Colonic mucosa (tissue), 4 donors: ENCODE data around the gene CYP2J2. TPM values are rescaled to one million over a fixed set of nuclear protein-coding genes. Genes with fewer than 3 reads are reported as not detected.
"Not testable (repeated sequence)": the region's sequence is repeated elsewhere in the genome, so short reads cannot be mapped to it uniquely, and the experiment has no call there.

ENCODE experiments used
- DNase-seq: peaks from one replicate; pipeline ENCODE4 v3.0.0-alpha.2; 2020
- H3K27ac ChIP-seq: fragments of 200-600 bp; one replicate; pipeline ENCODE4 v1.8.0; 2021
- H3K27me3 ChIP-seq: fragments of 200-600 bp; one replicate; pipeline ENCODE4 v1.8.0; 2021
- H3K36me3 ChIP-seq: fragments of 200-600 bp; one replicate; pipeline ENCODE4 v1.8.0; 2021
- H3K4me1 ChIP-seq: fragments of 200-600 bp; one replicate; pipeline ENCODE4 v1.8.0; 2021; ENCODE audit warnings: mild to moderate bottlenecking
- H3K4me3 ChIP-seq: fragments of 200-600 bp; one replicate; pipeline ENCODE4 v1.8.0; 2021
- H3K9ac ChIP-seq, 2 donors: one replicate each; pipeline ENCODE4 v1.7.0; 2013; ENCODE audit warnings: control low read depth in 2 of 2, low read depth in 2 of 2, low read length in 2 of 2
- H3K9me3 ChIP-seq: fragments of 200-600 bp; one replicate; pipeline ENCODE4 v1.8.0; 2021
- intact Hi-C: fragments of 100-400 bp; cut with DNase I; formaldehyde crosslinking; loops from one replicate; pipeline ENCODE4 v1.14.1; 2022
- total RNA-seq, 2 donors: library from RNA; stranded (reverse); fragmentation: NEBNext Ultra II Directional in 1 of 2; extraction: Animal tissue kit (Norgen Biotek cat#: 25700) in 1 of 2; gene quantifications; one replicate each; pipeline ENCODE4 v1.2.1, GENCODE V29; 2021
- TF ChIP-seq, protein P1 (sequence below): fragments of 200-600 bp; IDR thresholded peaks from one replicate; pipeline ENCODE4 v1.8.0; 2022; ENCODE audit warnings: antibody characterized with exemption, mild to moderate bottlenecking
- donor health status: healthy.
- donor health status: DM: no; HTN: no; CAD: no.
- donor health status: DM: no; HTN: no; CAD: no.

The CYP2J2 gene
- total RNA-seq, 2 donors from 2014 or later, result 39.2 to 56.8 TPM

DNA sequence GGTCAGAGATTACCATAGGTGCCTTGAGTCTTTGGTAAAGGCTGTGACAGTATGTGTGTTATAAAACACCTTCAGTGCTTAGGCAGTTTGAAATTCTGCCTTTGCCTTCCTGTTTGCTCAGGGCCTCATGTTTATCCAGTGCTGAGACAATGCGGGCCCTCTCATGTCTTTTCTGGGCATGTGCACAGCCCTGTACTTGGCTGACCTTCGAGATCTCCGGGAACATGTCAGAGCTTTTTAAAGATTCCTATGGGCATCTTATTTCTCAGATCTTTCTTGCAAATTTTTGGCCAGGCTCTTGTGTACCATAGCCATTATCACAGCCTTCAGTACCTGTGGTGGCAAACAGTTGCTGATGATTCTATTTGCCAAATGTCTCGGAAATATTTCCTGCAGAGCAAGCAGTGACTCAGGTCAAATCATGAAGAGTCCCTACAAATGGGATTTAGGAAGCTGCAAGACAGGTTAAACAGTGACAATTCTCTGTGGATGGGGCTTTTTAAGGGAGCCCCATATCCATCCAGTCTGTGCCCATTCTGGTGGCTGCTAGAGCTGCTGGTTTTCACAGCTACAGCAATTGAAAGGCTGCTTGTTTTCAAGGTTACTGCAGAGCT, 69.7 kb downstream of the CYP2J2 start:
- H3K9ac ChIP-seq, result peak overlapping the region in 1 of 2 donors; percentile 63
- H3K27ac ChIP-seq, result peak overlapping the region; percentile 83
- H3K9me3 ChIP-seq, result no peaks in the 10 kb centered on the region

GRCh38 chr1:59855297-59855696, 71.3 kb downstream of the CYP2J2 start:
- H3K4me1 ChIP-seq, H3K4me3 ChIP-seq, DNase-seq, H3K27me3 ChIP-seq, intact Hi-C loops, H3K9ac ChIP-seq, H3K36me3 ChIP-seq, H3K27ac ChIP-seq, H3K9me3 ChIP-seq: not testable (repeated sequence)

More for the DNA sequence above, 69.7 kb downstream of the CYP2J2 start:
- H3K4me1 ChIP-seq, result no peaks in the 10 kb centered on the region
- no peaks in the 10 kb centered on the region for H3K27me3 ChIP-seq
- intact Hi-C loops, result no loop called here
- no peaks in the 10 kb centered on the region for H3K36me3 ChIP-seq
- peak; percentile 66 for DNase-seq
- H3K4me3 ChIP-seq, result no peak overlapping the region
- TF ChIP-seq, protein P1, sequence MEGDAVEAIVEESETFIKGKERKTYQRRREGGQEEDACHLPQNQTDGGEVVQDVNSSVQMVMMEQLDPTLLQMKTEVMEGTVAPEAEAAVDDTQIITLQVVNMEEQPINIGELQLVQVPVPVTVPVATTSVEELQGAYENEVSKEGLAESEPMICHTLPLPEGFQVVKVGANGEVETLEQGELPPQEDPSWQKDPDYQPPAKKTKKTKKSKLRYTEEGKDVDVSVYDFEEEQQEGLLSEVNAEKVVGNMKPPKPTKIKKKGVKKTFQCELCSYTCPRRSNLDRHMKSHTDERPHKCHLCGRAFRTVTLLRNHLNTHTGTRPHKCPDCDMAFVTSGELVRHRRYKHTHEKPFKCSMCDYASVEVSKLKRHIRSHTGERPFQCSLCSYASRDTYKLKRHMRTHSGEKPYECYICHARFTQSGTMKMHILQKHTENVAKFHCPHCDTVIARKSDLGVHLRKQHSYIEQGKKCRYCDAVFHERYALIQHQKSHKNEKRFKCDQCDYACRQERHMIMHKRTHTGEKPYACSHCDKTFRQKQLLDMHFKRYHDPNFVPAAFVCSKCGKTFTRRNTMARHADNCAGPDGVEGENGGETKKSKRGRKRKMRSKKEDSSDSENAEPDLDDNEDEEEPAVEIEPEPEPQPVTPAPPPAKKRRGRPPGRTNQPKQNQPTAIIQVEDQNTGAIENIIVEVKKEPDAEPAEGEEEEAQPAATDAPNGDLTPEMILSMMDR, result no peak

DNA sequence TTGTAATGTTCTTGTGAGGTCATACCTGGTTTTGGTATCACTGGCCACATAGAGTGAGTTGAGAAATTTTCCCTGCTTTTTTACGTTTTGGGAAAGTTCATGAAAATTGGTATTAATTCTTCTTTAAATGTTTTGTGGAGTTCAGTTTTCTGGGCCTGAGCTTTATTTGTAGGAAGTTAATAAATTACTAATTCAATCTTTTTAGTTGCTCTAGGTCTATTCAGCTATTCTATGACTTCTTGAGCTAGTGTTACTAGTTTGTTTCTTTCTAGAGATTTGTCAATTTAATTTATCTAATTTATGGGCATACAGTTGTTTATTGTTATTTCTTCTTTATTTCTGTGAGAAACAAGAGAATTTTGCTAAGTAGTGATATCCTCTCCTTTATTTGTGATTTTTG, 74.5 kb downstream of the CYP2J2 start:
- Histone ChIP-seq H3K9ac (no peak overlapping the region), H3K4me3 (no peak overlapping the region), H3K27me3 (no peaks in the 10 kb centered on the region), H3K27ac (no peak overlapping the region), H3K4me1 (no peaks in the 10 kb centered on the region), H3K9me3 (no peaks in the 10 kb centered on the region), H3K36me3 (no peaks in the 10 kb centered on the region)
- DNase-seq, result no peak
- TF ChIP-seq, protein P1, result no peak
- intact Hi-C loops, result no loop called here

DNA sequence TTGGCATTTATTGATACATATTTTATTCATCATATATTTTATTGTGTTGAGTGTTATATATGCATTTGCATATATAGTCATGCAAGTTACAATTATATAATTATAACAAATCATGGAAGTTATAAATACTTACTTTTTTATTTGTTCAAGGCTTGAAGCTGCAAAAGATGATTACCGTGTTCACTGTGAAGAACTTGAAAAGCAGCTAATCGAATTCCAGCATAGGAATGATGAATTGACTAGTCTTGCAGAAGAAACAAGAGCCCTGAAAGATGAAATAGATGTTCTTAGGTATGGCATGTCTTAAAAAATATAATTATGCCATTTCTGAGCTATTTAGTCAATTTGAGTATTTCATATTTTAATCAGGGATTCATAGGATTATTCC, 79.7 kb downstream of the CYP2J2 start:
- no peak for DNase-seq
- H3K9me3 ChIP-seq, result no peaks in the 10 kb centered on the region
- H3K27ac ChIP-seq, result no peak overlapping the region
- H3K4me1 ChIP-seq, result no peaks in the 10 kb centered on the region
- TF ChIP-seq, protein P1, result no peak
- no peaks in the 10 kb centered on the region for H3K27me3 ChIP-seq
- intact Hi-C loops, result no loop called here
- no peaks in the 10 kb centered on the region for H3K36me3 ChIP-seq
- H3K9ac ChIP-seq, result no peak overlapping the region
- no peak overlapping the region for H3K4me3 ChIP-seq

GRCh38 chr1:59846209-59846894, 80.2 kb downstream of the CYP2J2 start:
- Histone ChIP-seq H3K9me3 (no peaks in the 10 kb centered on the region), H3K9ac (no peak overlapping the region), H3K27me3 (no peaks in the 10 kb centered on the region), H3K36me3 (no peaks in the 10 kb centered on the region), H3K27ac (no peak overlapping the region), H3K4me3 (no peak overlapping the region), H3K4me1 (no peaks in the 10 kb centered on the region)
- DNase-seq, result no peak
- TF ChIP-seq, protein P1, result no peak
- intact Hi-C loops, result no loop called here

DNA sequence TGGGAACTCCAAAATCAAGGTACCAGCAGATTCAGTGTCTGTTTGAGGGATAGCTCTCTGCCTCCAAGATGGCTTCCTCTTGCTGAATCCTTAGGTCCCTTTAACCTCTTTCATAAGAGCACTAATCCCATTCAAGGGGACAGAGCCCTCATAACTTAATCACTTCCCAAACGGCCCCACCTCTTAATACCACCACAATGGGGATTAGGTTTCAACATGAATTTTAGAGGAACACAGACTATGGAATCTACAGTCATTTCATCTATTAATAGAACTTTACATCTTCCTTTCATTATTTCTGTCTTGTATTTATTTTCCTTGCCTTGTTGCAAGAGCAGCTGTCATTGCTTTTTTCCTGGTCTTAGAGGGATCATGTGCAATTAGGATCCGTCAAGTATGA, 81.5 kb downstream of the CYP2J2 start:
- no peaks in the 10 kb centered on the region for H3K4me1 ChIP-seq
- no peak overlapping the region for H3K27ac ChIP-seq
- H3K4me3 ChIP-seq, result no peak overlapping the region
- intact Hi-C loops, result no loop called here
- H3K9me3 ChIP-seq, result no peaks in the 10 kb centered on the region
- DNase-seq, result no peak
- no peak overlapping the region for H3K9ac ChIP-seq
- no peaks in the 10 kb centered on the region for H3K27me3 ChIP-seq
- no peaks in the 10 kb centered on the region for H3K36me3 ChIP-seq
- TF ChIP-seq, protein P1, result no peak
